ENCODE data around the gene TMC3.

Gene TMC3

DNA sequence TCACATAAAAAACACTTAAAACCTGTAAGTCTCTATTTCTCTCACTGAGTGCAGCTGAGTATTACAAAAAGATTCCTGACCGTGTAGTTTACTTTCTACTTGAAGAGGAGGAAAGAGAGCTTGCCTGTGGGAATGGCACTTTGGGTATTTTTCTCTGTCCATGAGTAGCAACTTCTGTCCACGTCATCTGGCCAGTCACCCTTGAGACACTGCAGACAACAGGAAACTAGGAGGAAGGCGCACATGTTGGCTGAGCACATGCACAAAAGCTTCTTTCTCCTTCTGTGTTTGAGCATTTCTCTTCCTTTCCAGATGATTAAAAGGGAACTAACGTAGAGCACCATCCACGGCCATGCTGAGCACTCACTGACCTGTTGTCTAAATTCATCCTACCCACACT lies 69.8 kb downstream of the TMC3 start:
- H3K4me3 ChIP-seq (ENCODE audit: low read depth, low read length) = no peak overlapping the region
- TF ChIP-seq, protein P1, sequence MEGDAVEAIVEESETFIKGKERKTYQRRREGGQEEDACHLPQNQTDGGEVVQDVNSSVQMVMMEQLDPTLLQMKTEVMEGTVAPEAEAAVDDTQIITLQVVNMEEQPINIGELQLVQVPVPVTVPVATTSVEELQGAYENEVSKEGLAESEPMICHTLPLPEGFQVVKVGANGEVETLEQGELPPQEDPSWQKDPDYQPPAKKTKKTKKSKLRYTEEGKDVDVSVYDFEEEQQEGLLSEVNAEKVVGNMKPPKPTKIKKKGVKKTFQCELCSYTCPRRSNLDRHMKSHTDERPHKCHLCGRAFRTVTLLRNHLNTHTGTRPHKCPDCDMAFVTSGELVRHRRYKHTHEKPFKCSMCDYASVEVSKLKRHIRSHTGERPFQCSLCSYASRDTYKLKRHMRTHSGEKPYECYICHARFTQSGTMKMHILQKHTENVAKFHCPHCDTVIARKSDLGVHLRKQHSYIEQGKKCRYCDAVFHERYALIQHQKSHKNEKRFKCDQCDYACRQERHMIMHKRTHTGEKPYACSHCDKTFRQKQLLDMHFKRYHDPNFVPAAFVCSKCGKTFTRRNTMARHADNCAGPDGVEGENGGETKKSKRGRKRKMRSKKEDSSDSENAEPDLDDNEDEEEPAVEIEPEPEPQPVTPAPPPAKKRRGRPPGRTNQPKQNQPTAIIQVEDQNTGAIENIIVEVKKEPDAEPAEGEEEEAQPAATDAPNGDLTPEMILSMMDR (IDR thresholded peaks at IDR 0.05; ENCODE audit: borderline replicate concordance, insufficient read depth, low read depth, low read length) = no peak

DNA sequence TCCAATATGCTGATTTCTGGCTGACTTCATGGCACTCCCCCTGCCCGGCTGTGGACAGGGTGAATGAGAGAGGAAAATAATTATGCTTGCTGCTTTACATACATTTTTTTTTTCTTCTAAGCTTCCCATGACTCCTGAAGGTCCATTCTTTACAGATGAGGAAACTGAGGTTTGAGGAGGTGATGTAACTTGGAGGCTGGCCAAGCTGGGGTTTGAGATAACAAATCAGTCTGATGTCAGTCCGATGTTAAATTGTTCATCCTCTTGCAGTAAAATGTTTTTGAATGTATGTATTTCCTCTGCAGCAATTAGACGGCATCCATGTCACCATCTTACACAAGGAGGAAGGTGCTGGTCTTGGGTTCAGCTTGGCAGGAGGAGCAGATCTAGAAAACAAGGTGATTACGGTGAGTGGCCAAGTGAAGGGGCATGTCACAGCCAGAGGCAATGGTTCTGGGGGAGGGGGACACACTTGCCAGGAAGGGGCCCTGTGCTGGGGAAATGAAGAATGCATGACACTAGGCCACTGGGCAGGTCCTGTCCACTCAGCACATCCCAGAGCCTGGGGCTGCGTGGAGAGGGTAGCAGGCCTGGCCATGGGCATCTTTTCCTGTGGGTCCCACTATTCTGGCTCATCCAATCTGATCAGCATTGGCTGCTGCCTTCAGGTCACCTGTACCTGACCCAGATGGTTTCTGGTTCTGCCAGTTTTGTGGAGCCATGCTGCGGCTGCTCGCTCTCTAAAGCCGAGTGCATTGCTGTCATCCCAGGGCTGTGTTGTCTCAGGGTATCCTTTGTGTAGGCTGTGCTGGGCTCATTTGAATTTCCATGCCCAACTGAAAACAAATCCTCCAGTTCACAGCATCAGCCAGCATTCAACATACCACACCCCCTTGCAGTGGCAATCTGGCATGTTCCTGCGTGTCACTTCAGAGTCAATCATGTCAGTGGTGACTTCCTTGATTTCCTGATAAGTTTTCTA lies 70.5 kb downstream of the TMC3 start:
- TF ChIP-seq, protein P1 (IDR thresholded peaks at IDR 0.05; ENCODE audit: borderline replicate concordance, insufficient read depth, low read depth, low read length) = no peak
- peak overlapping the region; percentile 65 for H3K4me3 ChIP-seq (ENCODE audit: low read depth, low read length)

DNA sequence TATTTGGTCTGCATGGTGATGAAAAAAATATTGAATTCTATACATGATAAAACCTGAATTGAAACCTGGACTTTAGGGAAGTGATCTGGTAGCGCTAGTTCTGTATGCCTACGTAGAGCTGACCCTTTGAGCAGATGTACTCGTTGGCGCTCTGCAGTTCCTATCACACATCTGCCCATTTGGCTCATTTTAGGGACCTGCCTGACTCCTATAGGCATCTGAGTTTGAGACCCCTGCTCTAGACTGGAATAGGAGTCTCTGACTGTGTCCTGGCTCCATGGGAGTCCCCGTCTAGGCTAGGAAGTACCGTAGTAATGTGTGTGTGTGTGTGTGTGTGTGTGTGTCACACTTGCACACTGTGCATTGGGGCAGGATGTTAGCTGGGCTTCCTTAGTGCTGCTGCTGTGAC lies 71.3 kb downstream of the TMC3 start:
- peak overlapping the region; percentile 65 for H3K4me3 ChIP-seq (ENCODE audit: low read depth, low read length)
- TF ChIP-seq, protein P1 (IDR thresholded peaks at IDR 0.05; ENCODE audit: borderline replicate concordance, insufficient read depth, low read depth, low read length) = no peak

DNA sequence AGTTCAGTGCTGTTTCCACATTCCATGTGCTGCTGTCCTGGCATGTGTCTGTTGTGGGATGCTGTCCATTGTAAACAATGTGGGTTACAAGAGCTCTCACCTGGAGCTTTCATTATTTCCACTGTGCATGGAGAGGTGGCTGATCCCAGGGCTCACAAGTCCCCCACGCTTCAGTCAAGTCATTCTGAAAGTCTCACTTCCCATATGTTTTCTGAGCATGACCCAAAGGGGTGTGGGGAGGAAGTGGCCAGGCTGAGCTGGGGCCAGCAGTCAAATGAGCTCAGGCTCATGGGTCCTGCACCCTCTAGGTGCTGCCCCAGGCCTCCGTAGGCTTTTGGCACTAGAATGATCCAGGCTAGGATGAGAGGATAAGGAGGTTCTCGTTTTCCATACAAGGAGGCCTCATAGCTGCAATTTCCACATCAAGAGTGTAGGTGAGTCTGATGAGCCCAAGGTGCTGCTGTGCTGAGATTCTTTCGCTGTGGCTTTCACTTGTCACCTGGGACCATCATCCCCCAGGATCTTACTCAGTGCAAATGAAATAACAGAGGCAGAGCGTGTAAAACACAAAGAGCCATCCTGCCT lies 72.1 kb downstream of the TMC3 start:
- peak overlapping the region; percentile 65 for H3K4me3 ChIP-seq (ENCODE audit: low read depth, low read length)
- TF ChIP-seq, protein P1 (IDR thresholded peaks at IDR 0.05; ENCODE audit: borderline replicate concordance, insufficient read depth, low read depth, low read length) = no peak

DNA sequence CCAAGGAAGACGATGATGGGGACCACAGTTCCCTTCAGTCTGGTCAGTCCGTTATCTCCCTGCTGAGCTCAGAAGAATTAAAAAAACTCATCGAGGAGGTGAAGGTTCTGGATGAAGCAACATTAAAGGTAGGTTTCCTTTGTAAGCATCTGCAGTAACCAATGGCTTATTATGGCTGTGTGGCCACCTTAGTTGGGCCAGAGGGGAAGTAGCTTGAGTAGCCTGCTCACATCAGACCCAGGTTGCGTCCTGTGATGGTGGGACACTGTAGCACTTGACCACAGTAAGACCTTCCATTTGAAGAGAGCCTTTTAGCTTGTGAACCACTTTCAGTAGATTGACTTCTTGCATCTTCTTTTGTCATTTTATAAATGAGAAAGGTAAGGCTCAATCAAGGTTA lies 72.6 kb downstream of the TMC3 start:
- TF ChIP-seq, protein P1 (IDR thresholded peaks at IDR 0.05; ENCODE audit: borderline replicate concordance, insufficient read depth, low read depth, low read length) = no peak
- H3K4me3 ChIP-seq (ENCODE audit: low read depth, low read length) = peak overlapping the region; percentile 65

DNA sequence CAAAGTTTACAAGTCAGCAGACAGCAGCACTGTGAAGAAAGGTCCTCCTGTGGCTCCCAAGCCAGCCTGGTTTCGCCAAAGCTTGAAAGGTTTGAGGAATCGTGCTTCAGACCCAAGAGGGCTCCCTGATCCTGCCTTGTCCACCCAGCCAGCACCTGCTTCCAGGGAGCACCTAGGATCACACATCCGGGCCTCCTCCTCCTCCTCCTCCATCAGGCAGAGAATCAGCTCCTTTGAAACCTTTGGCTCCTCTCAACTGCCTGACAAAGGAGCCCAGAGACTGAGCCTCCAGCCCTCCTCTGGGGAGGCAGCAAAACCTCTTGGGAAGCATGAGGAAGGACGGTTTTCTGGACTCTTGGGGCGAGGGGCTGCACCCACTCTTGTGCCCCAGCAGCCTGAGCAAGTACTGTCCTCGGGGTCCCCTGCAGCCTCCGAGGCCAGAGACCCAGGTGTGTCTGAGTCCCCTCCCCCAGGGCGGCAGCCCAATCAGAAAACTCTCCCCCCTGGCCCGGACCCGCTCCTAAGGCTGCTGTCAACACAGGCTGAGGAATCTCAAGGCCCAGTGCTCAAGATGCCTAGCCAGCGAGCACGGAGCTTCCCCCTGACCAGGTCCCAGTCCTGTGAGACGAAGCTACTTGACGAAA lies 74.3 kb downstream of the TMC3 start:
- TF ChIP-seq, protein P1 (IDR thresholded peaks at IDR 0.05; ENCODE audit: borderline replicate concordance, insufficient read depth, low read depth, low read length) = no peak

More for the DNA sequence above, 74.3 kb downstream of the TMC3 start:
- H3K4me3 ChIP-seq (ENCODE audit: low read depth, low read length) = peak overlapping the region; percentile 65
